ENCODE measurements around the gene PRCP.

PRCP gene

DNA sequence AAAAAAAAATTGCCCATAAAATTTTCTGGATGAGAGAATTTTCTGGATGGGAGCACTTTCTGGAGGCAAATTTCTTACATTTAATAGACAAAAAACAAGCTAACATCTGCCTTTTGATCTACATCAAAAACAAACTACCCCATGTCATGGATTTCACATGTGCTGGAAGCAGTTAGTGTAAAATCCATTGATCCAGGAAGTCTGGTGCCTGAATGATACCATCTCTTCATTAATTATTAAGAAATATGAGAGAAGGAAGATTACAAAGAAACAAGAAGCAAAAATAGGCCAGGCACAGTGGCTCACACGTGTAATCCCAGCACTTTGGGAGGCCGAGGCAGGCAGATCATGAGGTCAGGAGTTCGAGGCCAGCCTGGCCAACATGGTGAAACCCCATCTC, 113.4 kb downstream of the PRCP start:
- no peak overlapping the region for H2AFZ ChIP-seq (ENCODE audit: low read length, unreplicated experiment)
- no peak overlapping the region for H3K27ac ChIP-seq (ENCODE audit: low read depth, low read length)
- H3K36me3 ChIP-seq (ENCODE audit: insufficient read depth, low read length): no peaks in the 10 kb centered on the region
- no peaks in the 10 kb centered on the region for H3K27me3 ChIP-seq (ENCODE audit: insufficient read depth, low read length)
- no peaks in the 10 kb centered on the region for H3K4me1 ChIP-seq (ENCODE audit: control insufficient read depth, insufficient read depth, low read length, unreplicated experiment)
- H3K79me2 ChIP-seq (ENCODE audit: control insufficient read depth, insufficient read depth, low read length, unreplicated experiment): no peaks in the 10 kb centered on the region
- no peak overlapping the region for H3K4me3 ChIP-seq (ENCODE audit: low read depth, low read length)

DNA sequence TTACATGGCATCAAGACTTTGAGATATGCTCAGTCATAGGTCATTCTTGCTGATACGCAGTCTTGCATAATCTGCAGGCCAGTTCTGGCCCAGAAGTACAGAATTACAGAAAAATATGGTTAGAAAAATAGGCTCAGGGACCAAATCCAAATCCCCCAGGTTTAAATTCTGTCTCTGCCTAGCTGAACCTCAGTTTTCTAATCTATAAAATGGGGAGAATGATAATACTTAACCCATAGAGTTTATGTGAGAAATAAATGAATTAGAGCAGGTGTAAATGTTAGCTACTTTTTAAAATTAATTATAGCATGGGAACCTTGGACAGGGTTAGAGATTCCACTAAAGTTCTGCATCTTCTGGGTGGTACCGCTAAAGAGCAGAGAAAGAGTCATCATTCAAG, 114.2 kb downstream of the PRCP start:
- no peaks in the 10 kb centered on the region for H3K79me2 ChIP-seq (ENCODE audit: control insufficient read depth, insufficient read depth, low read length, unreplicated experiment)

DNA sequence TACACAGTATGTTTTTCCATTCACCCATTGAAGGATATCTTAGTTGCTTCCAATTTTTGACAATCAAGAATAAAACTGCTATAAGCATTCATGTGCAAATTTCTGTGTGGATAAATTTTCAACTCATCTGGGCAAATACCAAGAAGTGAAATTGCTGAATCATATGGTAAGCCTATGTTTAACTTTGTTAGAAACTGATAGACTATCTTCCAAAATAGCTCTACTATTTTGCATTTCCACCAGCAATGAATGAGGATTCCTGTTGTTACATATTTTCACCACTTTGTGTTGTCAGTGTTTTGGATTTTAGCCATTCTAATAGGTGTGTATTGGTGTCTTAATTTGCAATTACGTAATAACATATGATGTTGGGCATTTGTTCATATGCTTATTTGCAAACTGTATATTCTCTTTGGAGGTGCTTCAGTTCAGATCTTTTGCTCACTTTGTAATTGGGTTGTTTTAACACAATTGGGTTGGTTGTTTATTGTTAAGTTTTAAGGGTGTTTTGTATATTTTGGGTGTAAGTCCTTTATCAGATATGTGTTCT, 117.3 kb downstream of the PRCP start:
- Histone ChIP-seq H3K27ac (ENCODE audit: low read depth, low read length) (no peak overlapping the region), H3K36me3 (ENCODE audit: insufficient read depth, low read length) (no peaks in the 10 kb centered on the region), H3K4me3 (ENCODE audit: low read depth, low read length) (no peak overlapping the region), H2AFZ (ENCODE audit: low read length, unreplicated experiment) (no peak overlapping the region), H3K79me2 (ENCODE audit: control insufficient read depth, insufficient read depth, low read length, unreplicated experiment) (no peaks in the 10 kb centered on the region), H3K4me1 (ENCODE audit: control insufficient read depth, insufficient read depth, low read length, unreplicated experiment) (no peaks in the 10 kb centered on the region), H3K27me3 (ENCODE audit: insufficient read depth, low read length) (no peaks in the 10 kb centered on the region)

More for the DNA sequence above, 114.2 kb downstream of the PRCP start:
- Histone ChIP-seq H3K36me3 (ENCODE audit: insufficient read depth, low read length) (no peaks in the 10 kb centered on the region), H3K27ac (ENCODE audit: low read depth, low read length) (no peak overlapping the region), H3K4me1 (ENCODE audit: control insufficient read depth, insufficient read depth, low read length, unreplicated experiment) (no peaks in the 10 kb centered on the region), H3K27me3 (ENCODE audit: insufficient read depth, low read length) (no peaks in the 10 kb centered on the region), H2AFZ (ENCODE audit: low read length, unreplicated experiment) (no peak overlapping the region), H3K4me3 (ENCODE audit: low read depth, low read length) (no peak overlapping the region)

DNA sequence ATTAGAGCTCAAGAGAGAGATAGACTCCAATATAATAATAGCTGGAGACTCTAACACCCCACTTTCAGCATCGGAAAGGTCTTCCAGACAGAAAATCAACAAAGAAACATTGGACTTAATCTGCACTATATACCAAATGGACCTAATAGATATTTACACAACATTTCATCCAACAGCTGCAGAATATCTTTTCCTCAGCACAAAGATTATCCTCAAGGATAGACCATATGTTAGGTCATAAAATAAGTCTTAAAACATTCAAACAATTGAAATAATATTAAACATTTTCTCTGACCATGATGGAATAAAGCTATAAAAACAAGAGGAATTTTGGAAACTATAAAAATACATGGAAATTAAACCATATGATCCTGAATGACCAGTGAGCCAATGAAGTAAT, 121.5 kb downstream of the PRCP start:
- Histone ChIP-seq H3K36me3 (ENCODE audit: insufficient read depth, low read length) (no peaks in the 10 kb centered on the region), H2AFZ (ENCODE audit: low read length, unreplicated experiment) (no peak overlapping the region), H3K4me3 (ENCODE audit: low read depth, low read length) (no peak overlapping the region), H3K27me3 (ENCODE audit: insufficient read depth, low read length) (no peaks in the 10 kb centered on the region), H3K27ac (ENCODE audit: low read depth, low read length) (no peak overlapping the region), H3K79me2 (ENCODE audit: control insufficient read depth, insufficient read depth, low read length, unreplicated experiment) (no peaks in the 10 kb centered on the region), H3K4me1 (ENCODE audit: control insufficient read depth, insufficient read depth, low read length, unreplicated experiment) (no peaks in the 10 kb centered on the region)

DNA sequence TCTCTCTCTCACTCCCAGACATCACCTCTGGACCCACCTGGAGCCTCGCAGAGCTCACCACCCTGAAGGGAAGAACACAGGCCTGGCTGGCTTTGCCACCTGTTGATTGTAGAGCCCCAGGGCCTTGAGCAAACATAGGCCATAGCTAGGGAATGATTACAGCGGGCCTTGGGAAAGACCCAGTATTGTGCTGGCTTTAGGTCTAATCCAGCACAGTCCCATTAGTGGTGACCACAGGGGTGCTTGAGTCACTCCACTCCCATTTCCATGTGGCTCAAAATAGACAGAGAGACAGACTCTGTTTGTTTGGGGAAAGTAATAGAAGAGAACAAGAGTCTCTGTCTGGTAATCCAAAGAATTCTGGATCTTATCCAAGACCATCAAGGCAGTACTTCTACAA, 123.9 kb downstream of the PRCP start:
- no peak overlapping the region for H3K27ac ChIP-seq (ENCODE audit: low read depth, low read length)
- H3K36me3 ChIP-seq (ENCODE audit: insufficient read depth, low read length): no peaks in the 10 kb centered on the region
- H3K4me1 ChIP-seq (ENCODE audit: control insufficient read depth, insufficient read depth, low read length, unreplicated experiment): no peaks in the 10 kb centered on the region
- no peaks in the 10 kb centered on the region for H3K79me2 ChIP-seq (ENCODE audit: control insufficient read depth, insufficient read depth, low read length, unreplicated experiment)
- H2AFZ ChIP-seq (ENCODE audit: low read length, unreplicated experiment): no peak overlapping the region
- H3K27me3 ChIP-seq (ENCODE audit: insufficient read depth, low read length): no peaks in the 10 kb centered on the region
- no peak overlapping the region for H3K4me3 ChIP-seq (ENCODE audit: low read depth, low read length)

DNA sequence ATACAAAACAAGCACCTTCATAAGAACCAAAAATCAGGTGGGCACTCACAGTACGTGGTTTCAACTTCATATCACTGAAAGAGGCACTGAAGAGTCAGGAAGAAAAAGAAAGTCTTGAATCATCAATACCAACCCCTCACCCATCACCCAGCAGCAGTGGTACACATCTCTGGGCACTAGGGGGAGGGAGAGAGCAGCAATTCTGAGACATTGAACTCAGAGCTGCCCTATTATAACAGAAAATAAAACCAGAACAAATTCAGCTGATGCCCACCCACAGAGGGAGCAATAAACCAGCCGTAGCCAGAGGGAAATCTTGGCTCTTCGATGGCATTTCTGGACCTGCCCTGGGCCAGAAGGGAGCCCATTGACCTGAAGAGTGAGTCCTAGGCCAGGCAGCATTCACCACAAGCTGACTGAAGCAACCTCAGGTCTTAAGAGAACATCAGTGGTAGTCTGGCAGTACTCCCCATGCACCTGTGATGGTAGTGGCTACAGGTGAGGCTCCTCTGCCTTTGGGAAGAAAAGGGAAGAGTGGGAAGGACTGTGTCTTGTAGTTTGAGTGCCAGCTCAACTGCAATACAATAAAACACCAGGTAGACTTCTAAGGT, 124.4 kb downstream of the PRCP start:
- Histone ChIP-seq H2AFZ (ENCODE audit: low read length, unreplicated experiment) (no peak overlapping the region), H3K4me3 (ENCODE audit: low read depth, low read length) (no peak overlapping the region), H3K27me3 (ENCODE audit: insufficient read depth, low read length) (no peaks in the 10 kb centered on the region), H3K4me1 (ENCODE audit: control insufficient read depth, insufficient read depth, low read length, unreplicated experiment) (no peaks in the 10 kb centered on the region), H3K36me3 (ENCODE audit: insufficient read depth, low read length) (no peaks in the 10 kb centered on the region), H3K79me2 (ENCODE audit: control insufficient read depth, insufficient read depth, low read length, unreplicated experiment) (no peaks in the 10 kb centered on the region), H3K27ac (ENCODE audit: low read depth, low read length) (no peak overlapping the region)

DNA sequence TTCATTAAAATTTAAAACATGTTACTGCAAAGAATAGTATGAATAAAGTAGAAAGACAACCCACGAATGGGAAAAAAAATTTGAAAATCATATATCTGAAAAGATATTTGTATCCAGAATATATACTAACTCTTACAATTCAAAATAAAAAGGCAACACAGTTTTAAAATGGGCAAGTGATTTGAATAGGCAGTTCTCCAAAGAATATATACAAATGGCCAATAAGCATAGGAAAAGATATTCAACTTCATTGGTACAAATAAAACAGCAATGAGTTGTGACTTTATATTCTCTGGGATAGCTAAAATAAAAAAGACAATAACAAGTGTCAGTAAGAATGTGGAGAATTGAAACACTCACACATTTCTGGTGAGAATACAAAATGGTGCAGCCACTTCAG, 125.0 kb downstream of the PRCP start:
- Histone ChIP-seq H2AFZ (ENCODE audit: low read length, unreplicated experiment) (no peak overlapping the region), H3K4me1 (ENCODE audit: control insufficient read depth, insufficient read depth, low read length, unreplicated experiment) (no peaks in the 10 kb centered on the region), H3K36me3 (ENCODE audit: insufficient read depth, low read length) (no peaks in the 10 kb centered on the region), H3K79me2 (ENCODE audit: control insufficient read depth, insufficient read depth, low read length, unreplicated experiment) (no peaks in the 10 kb centered on the region), H3K4me3 (ENCODE audit: low read depth, low read length) (no peak overlapping the region), H3K27me3 (ENCODE audit: insufficient read depth, low read length) (no peaks in the 10 kb centered on the region), H3K27ac (ENCODE audit: low read depth, low read length) (no peak overlapping the region)
